Kidney (tissue), 22 donors: ENCODE results near the gene PSMD3. TPM values are rescaled to one million over a fixed set of nuclear protein-coding genes. Genes with fewer than 3 reads are reported as not detected.

Experiments used
- DNase-seq, 5 donors: peaks; one replicate each; pipeline ENCODE4 v3.0.0-alpha.2; 2013 to 2020
- FAIRE-seq: peaks from 2 replicates; lab custom pipeline; 2012; peaks lifted over from hg19 to GRCh38; lab: Jason Lieb, UNC
- H3K27ac ChIP-seq, 2 donors: one replicate each; pipeline ENCODE4 v1.7.0; 2013; ENCODE audit warnings: low read depth in 2 of 2, low read length in 2 of 2, inconsistent platforms in 1 of 2
- H3K27me3 ChIP-seq: one replicate; pipeline ENCODE4 v1.7.1; 2013; ENCODE audit warnings: low read length, inconsistent platforms; ENCODE audit not compliant: control insufficient read depth, insufficient read depth
- H3K36me3 ChIP-seq, 3 donors: one replicate each; pipeline versions ENCODE4 v1.7.0 to v1.7.1; 2013; ENCODE audit warnings: low read length in 3 of 3, control low read depth in 1 of 3, inconsistent platforms in 1 of 3; ENCODE audit not compliant: insufficient read depth in 3 of 3, control insufficient read depth in 2 of 3
- H3K4me1 ChIP-seq, 3 donors: one replicate each; pipeline versions ENCODE4 v1.7.0 to v1.7.1; 2013; ENCODE audit warnings: low read length in 3 of 3, inconsistent platforms in 1 of 3, low read depth in 1 of 3; ENCODE audit not compliant: control insufficient read depth in 2 of 3, insufficient read depth in 2 of 3
- H3K4me3 ChIP-seq, 3 donors: one replicate each; pipeline versions ENCODE4 v1.7.0 to v1.8.1; 2013; ENCODE audit warnings: low read length in 3 of 3, control low read depth in 1 of 3, inconsistent platforms in 1 of 3
- H3K9ac ChIP-seq, 3 donors: one replicate each; pipeline versions ENCODE4 v1.7.0 to v1.7.1; 2013; ENCODE audit warnings: low read length in 3 of 3, control low read depth in 1 of 3, inconsistent platforms in 1 of 3
- H3K9me3 ChIP-seq, 3 donors: one replicate each; pipeline versions ENCODE4 v1.7.0 to v1.7.1; 2013; ENCODE audit warnings: low read length in 3 of 3, control low read depth in 1 of 3, inconsistent platforms in 1 of 3; ENCODE audit not compliant: control insufficient read depth in 2 of 3, insufficient read depth in 1 of 3
- CTCF ChIP-seq: IDR thresholded peaks from 3 replicates; pipeline ENCODE4 v1.5.1; 2012; ENCODE audit warnings: mild to moderate bottlenecking, moderate library complexity, borderline replicate concordance; ENCODE audit not compliant: insufficient read depth; ENCODE audit errors: extremely low read depth
- intact Hi-C: fragments of 100-400 bp; cut with DNase I; formaldehyde crosslinking; loops from one replicate; pipeline ENCODE4 v1.11.1; 2022
- long read RNA-seq, 10 donors: library from polyadenylated mRNA in 1 of 10; unstranded in 1 of 10; transcript quantifications; one replicate each; pipeline ENCODE4 v2.0.0 and lab custom pipeline, GENCODE V29; 2021 to 2026
- polyA plus RNA-seq: library from polyadenylated mRNA; stranded (reverse); fragments of 350-450 nt; fragmentation: Illumina TruSeq; extraction: RNeasy Lipid Tissue Mini Kit (QIAGEN cat#74804); gene quantifications from one replicate; pipeline ENCODE4 v1.2.3, GENCODE V29; 2014; ENCODE audit warnings: low read depth, low replicate concordance; ENCODE audit not compliant: insufficient read depth
- total RNA-seq: library from RNA; stranded (reverse); fragmentation: NEBNext Ultra II Directional; extraction: Animal tissue kit (Norgen Biotek cat#: 25700); gene quantifications from one replicate; pipeline ENCODE4 v1.2.1, GENCODE V29; 2021
- donor health status: control.
- donor health status: control.
- donor health status: control.
- donor health status: control.
- donor health status: control.
- donor health status: DM: yes; HTN: yes; CAD: no.
- donor health status: Normal renal cell carcinoma (clear cell type).

The PSMD3 gene
- 66.4 TPM for total RNA-seq
- polyA plus RNA-seq = 63.6 TPM
- long read RNA-seq, donor 1, transcript PSMD3-201 (12 exons, 2,158 nt) = major isoform, 15 of 36 reads
- long read RNA-seq, donor 1, partial matches to known transcripts = 21 of 36 reads
- long read RNA-seq, donor 1, other reads (novel, unspliced or antisense) = 0 of 36 reads
- long read RNA-seq, donor 2, transcript PSMD3-201 (12 exons, 2,158 nt) = major isoform, 19 of 47 reads
- long read RNA-seq, donor 2, partial matches to known transcripts = 28 of 47 reads
- long read RNA-seq, donor 2, other reads (novel, unspliced or antisense) = 0 of 47 reads
- long read RNA-seq, donor 3, transcript PSMD3-201 (12 exons, 2,158 nt) = major isoform, 19 of 50 reads
- long read RNA-seq, donor 3, partial matches to known transcripts = 31 of 50 reads
- long read RNA-seq, donor 3, other reads (novel, unspliced or antisense) = 0 of 50 reads
- long read RNA-seq, donor 4, transcript PSMD3-201 (12 exons, 2,158 nt) = major isoform, 28 of 71 reads
- long read RNA-seq, donor 4, partial matches to known transcripts = 41 of 71 reads
- long read RNA-seq, donor 4, other reads (novel, unspliced or antisense) = 0 of 71 reads
- long read RNA-seq, donor 5, partial matches to known transcripts = 0 of 2 reads
- long read RNA-seq, donor 5, other reads (novel, unspliced or antisense) = 0 of 2 reads
- long read RNA-seq, donor 6, partial matches to known transcripts = 0 of 3 reads
- long read RNA-seq, donor 6, other reads (novel, unspliced or antisense) = 0 of 3 reads
- long read RNA-seq, donor 7, transcript PSMD3-201 (12 exons, 2,158 nt) = major isoform, 22 of 57 reads
- long read RNA-seq, donor 7, partial matches to known transcripts = 6 of 57 reads
- long read RNA-seq, donor 7, other reads (novel, unspliced or antisense) = 29 of 57 reads
- long read RNA-seq, donor 8, transcript PSMD3-201 (12 exons, 2,158 nt) = major isoform, 10 of 29 reads
- long read RNA-seq, donor 8, partial matches to known transcripts = 17 of 29 reads
- long read RNA-seq, donor 8, other reads (novel, unspliced or antisense) = 0 of 29 reads
- long read RNA-seq, donor 9, transcript PSMD3-201 (12 exons, 2,158 nt) = major isoform, 9 of 15 reads
- long read RNA-seq, donor 9, partial matches to known transcripts = 6 of 15 reads
- long read RNA-seq, donor 9, other reads (novel, unspliced or antisense) = 0 of 15 reads
- long read RNA-seq, donor 10, transcript PSMD3-201 (12 exons, 2,158 nt) = major isoform, 14 of 19 reads
- long read RNA-seq, donor 10, partial matches to known transcripts = 5 of 19 reads
- long read RNA-seq, donor 10, other reads (novel, unspliced or antisense) = 0 of 19 reads

- peak; percentile 98 for FAIRE-seq
Measured at GRCh38 chr17:39980351-39981206, at the start of gene PSMD3. TSS of gene PSMD3 (plus strand) at chr17:39980807. CDS start at chr17:39980971, 164 bp downstream.

GRCh38 chr17:39933912-39934311 lies 46.7 kb upstream of the PSMD3 start:
- peak in 1 of 5 donors; percentile 48 for DNase-seq
- Histone ChIP-seq H3K4me3 (no peak overlapping the region), H3K27ac (no peak overlapping the region), H3K9ac (no peak overlapping the region), H3K9me3 (no peaks in the 10 kb centered on the region), H3K4me1 (peaks cover 0 to 9% (median 3%) of the 10 kb centered on the region in 3 donors), H3K36me3 (no peaks in the 10 kb centered on the region), H3K27me3 (no peaks in the 10 kb centered on the region)
- no peak for TF ChIP-seq CTCF
- FAIRE-seq = no peak
- intact Hi-C loops = no loop called here

More at GRCh38 chr17:39980351-39981206, at the start of gene PSMD3:
- H3K27me3 ChIP-seq = no peaks in the 10 kb centered on the region
- peak within 1 kb of the TSS; percentile 82 to 94 (median 94) for H3K4me3 ChIP-seq
- DNase-seq = peak; percentile 99 to 100 (median 100)
- peaks cover 0 to 12% (median 3%) of the 10 kb centered on the region in 3 donors for H3K4me1 ChIP-seq
- H3K27ac ChIP-seq = peak within 1 kb of the TSS; percentile 83 to 86
- H3K9ac ChIP-seq = peak within 1 kb of the TSS; percentile 75 to 97 (median 97)
- peak; percentile 82 for TF ChIP-seq CTCF
- no peaks in the 10 kb centered on the region for H3K9me3 ChIP-seq
- H3K36me3 ChIP-seq = peaks cover 7 to 15% (median 14%) of the 10 kb centered on the region in 3 donors
- intact Hi-C loops = no loop called here

- Histone ChIP-seq H3K9ac (no peak overlapping the region), H3K4me1 (peaks cover 0 to 6% (median 0%) of the 10 kb centered on the region in 3 donors), H3K9me3 (no peaks in the 10 kb centered on the region), H3K36me3 (no peaks in the 10 kb centered on the region), H3K27ac (no peak overlapping the region), H3K27me3 (no peaks in the 10 kb centered on the region), H3K4me3 (no peak overlapping the region)
- TF ChIP-seq CTCF = no peak
- FAIRE-seq = no peak
- intact Hi-C loops = no loop called here
- no peak for DNase-seq
Measured at GRCh38 chr17:39934324-39934723, 46.3 kb upstream of the PSMD3 start.
